Fibroblast of lung (primary cell): Measurements from ENCODE around the gene EEIG1. TPM values are rescaled to one million over a fixed set of nuclear protein-coding genes. Genes with fewer than 3 reads are reported as not detected.

ENCODE experiments used
- DNase-seq, 2 donors: peaks; one replicate each; pipeline versions ENCODE4 v3.0.0 to v3.0.0-alpha.2; 2010; ENCODE audit warnings: low read depth in 2 of 2
- H2AFZ ChIP-seq: 2 replicates; pipeline ENCODE4 v1.5.1; 2012; ENCODE audit warnings: low read length, control low read depth, inconsistent platforms
- H3K27ac ChIP-seq: 2 replicates; pipeline ENCODE4 v1.5.1; 2011; ENCODE audit warnings: low read length, control low read depth; ENCODE audit not compliant: insufficient read depth
- H3K27me3 ChIP-seq: 2 replicates; pipeline ENCODE4 v1.5.1; 2011; ENCODE audit warnings: mild to moderate bottlenecking, low read length; ENCODE audit not compliant: control insufficient read depth, insufficient read depth
- H3K36me3 ChIP-seq: 2 replicates; pipeline ENCODE4 v1.5.1; 2011; ENCODE audit warnings: low read length; ENCODE audit not compliant: control insufficient read depth, insufficient read depth
- H3K4me1 ChIP-seq: 2 replicates; pipeline ENCODE4 v1.5.1; 2011; ENCODE audit warnings: low read length; ENCODE audit not compliant: control insufficient read depth, insufficient read depth; ENCODE audit errors: extremely low read depth
- H3K4me2 ChIP-seq: 2 replicates; pipeline ENCODE4 v1.5.1; 2011; ENCODE audit warnings: low read length, control low read depth; ENCODE audit not compliant: insufficient read depth; ENCODE audit errors: extremely low read depth
- H3K4me3 ChIP-seq, 4 experiments: fragments of 200-600 bp in 1 of 4; sonication (generic) in 1 of 4; replicated peaks in 1 of 4; 2 replicates each; pipeline ENCODE4 v1.5.1; 2011 to 2016; ENCODE audit warnings: low read length in 4 of 4, low read depth in 3 of 4, mild to moderate bottlenecking in 3 of 4, control low read depth in 2 of 4, inconsistent platforms in 1 of 4, mixed read lengths in 1 of 4; ENCODE audit not compliant: insufficient read depth in 1 of 4; ENCODE audit errors: control extremely low read depth in 1 of 4
- H3K79me2 ChIP-seq: 2 replicates; pipeline ENCODE4 v1.5.1; 2012; ENCODE audit warnings: mild to moderate bottlenecking, low read length, inconsistent platforms; ENCODE audit not compliant: control insufficient read depth, insufficient read depth
- H3K9ac ChIP-seq: 2 replicates; pipeline ENCODE4 v1.5.1; 2011; ENCODE audit warnings: mild to moderate bottlenecking, low read length, control low read depth; ENCODE audit not compliant: insufficient read depth
- H3K9me3 ChIP-seq: 2 replicates; pipeline ENCODE4 v1.5.1; 2012; ENCODE audit warnings: low read depth, low read length; ENCODE audit not compliant: control insufficient read depth, insufficient read depth
- H4K20me1 ChIP-seq: 2 replicates; pipeline ENCODE4 v1.5.1; 2011; ENCODE audit warnings: low read length; ENCODE audit not compliant: control insufficient read depth, insufficient read depth; ENCODE audit errors: extremely low read depth
- CTCF ChIP-seq, 2 donors: IDR thresholded peaks in 1 of 2; conservative IDR thresholded peaks in 1 of 2; 1 replicate in 1 of 2; 2 replicates in 1 of 2; pipeline ENCODE4 v1.5.1; 2011 to 2012; ENCODE audit warnings: low read length in 2 of 2, control low read depth in 1 of 2, inconsistent platforms in 1 of 2, low read depth in 1 of 2, mild to moderate bottlenecking in 1 of 2
- EZH2 ChIP-seq: IDR thresholded peaks from 2 replicates; pipeline ENCODE4 v1.5.1; 2012; ENCODE audit warnings: low read length, control low read depth, mild to moderate bottlenecking; ENCODE audit errors: missing control alignments
- polyA plus RNA-seq, 2 donors: library from polyadenylated mRNA; depleted of rRNA in 1 of 2; stranded (reverse) in 1 of 2; unstranded in 1 of 2; fragments of >200 nt; gene quantifications; 2 replicates each; pipeline ENCODE4 v1.2.1, GENCODE V29; 2011 to 2012; ENCODE audit warnings: missing spikeins in 1 of 2
- total RNA-seq: library from RNA; depleted of rRNA; stranded (reverse); fragments of >200 nt; gene quantifications from 2 replicates; pipeline ENCODE4 v1.2.1, GENCODE V29; 2014

EEIG1 gene
- total and polyA plus RNA-seq, 2 donors (not counting 1 experiment from before 2014, with no cell fraction given): 12.8 to 13.2 TPM

- no peak overlapping the region for H2AFZ ChIP-seq
- no peaks in the 10 kb centered on the region for H3K36me3 ChIP-seq
- no peak overlapping the region for H3K9ac ChIP-seq
- peaks cover 28% of the 10 kb centered on the region for H3K4me1 ChIP-seq
- H4K20me1 ChIP-seq: no peaks in the 10 kb centered on the region
- no peak for DNase-seq
- no peak for TF ChIP-seq CTCF (conservative IDR thresholded peaks at IDR 0.05 in 1 of 2, IDR thresholded peaks at IDR 0.05 in 1 of 2; ENCODE audit: low read depth in 1 of 2, low read length in 2 of 2)
- no peak for TF ChIP-seq EZH2
- H3K79me2 ChIP-seq: peaks cover 73% of the 10 kb centered on the region
- H3K4me2 ChIP-seq: no peak overlapping the region
- no peak overlapping the region for H3K4me3 ChIP-seq
- no peak overlapping the region for H3K27ac ChIP-seq
- no peaks in the 10 kb centered on the region for H3K27me3 ChIP-seq
- H3K9me3 ChIP-seq: no peaks in the 10 kb centered on the region
Observed at GRCh38 chr9:127976498-127976897, 4.3 kb downstream of the EEIG1 start.

GRCh38 chr9:127975376-127976315, 5.1 kb downstream of the EEIG1 start:
- H3K27me3 ChIP-seq: no peaks in the 10 kb centered on the region
- peaks cover 77% of the 10 kb centered on the region for H3K79me2 ChIP-seq
- no peak overlapping the region for H3K9ac ChIP-seq
- no peaks in the 10 kb centered on the region for H4K20me1 ChIP-seq
- no peak for DNase-seq
- H3K36me3 ChIP-seq: no peaks in the 10 kb centered on the region
- no peak overlapping the region for H3K4me2 ChIP-seq
- H3K9me3 ChIP-seq: no peaks in the 10 kb centered on the region
- peaks cover 27% of the 10 kb centered on the region for H3K4me1 ChIP-seq
- no peak overlapping the region for H2AFZ ChIP-seq
- H3K27ac ChIP-seq: no peak overlapping the region
- no peak overlapping the region for H3K4me3 ChIP-seq
- TF ChIP-seq CTCF (conservative IDR thresholded peaks at IDR 0.05 in 1 of 2, IDR thresholded peaks at IDR 0.05 in 1 of 2; ENCODE audit: low read depth in 1 of 2, low read length in 2 of 2) (no peak), EZH2 (no peak)

- Histone ChIP-seq H3K4me2 (peak overlapping the region; percentile 27), H3K4me3 (no peak overlapping the region), H3K36me3 (no peaks in the 10 kb centered on the region), H3K79me2 (peaks cover 75% of the 10 kb centered on the region), H2AFZ (no peak overlapping the region), H3K9me3 (no peaks in the 10 kb centered on the region), H3K4me1 (peaks cover 27% of the 10 kb centered on the region), H3K9ac (no peak overlapping the region), H4K20me1 (no peaks in the 10 kb centered on the region), H3K27ac (no peak overlapping the region), H3K27me3 (no peaks in the 10 kb centered on the region)
- TF ChIP-seq EZH2 (no peak), CTCF (conservative IDR thresholded peaks at IDR 0.05 in 1 of 2, IDR thresholded peaks at IDR 0.05 in 1 of 2; ENCODE audit: low read depth in 1 of 2, low read length in 2 of 2) (no peak)
- peak in 1 of 2 donors; percentile 27 for DNase-seq
Observed at GRCh38 chr9:127974769-127975261, 6.0 kb downstream of the EEIG1 start.
